NCI-H460 (cell line): ENCODE results near the gene PLA2G12B. TPM values are rescaled to one million over a fixed set of nuclear protein-coding genes. Genes with fewer than 3 reads are reported as not detected.

Experiments used
- DNase-seq: peaks from one replicate; pipeline ENCODE4 v3.0.0-alpha.2; 2016; ENCODE audit warnings: low read depth; ENCODE audit errors: extremely low read depth
- total RNA-seq: library from RNA; depleted of rRNA; stranded (reverse); fragments of >200 nt; shearing (Covaris generic); gene quantifications from 2 replicates; pipeline ENCODE4 v1.2.3, GENCODE V29; 2014; rRNA removed

The PLA2G12B gene
- total RNA-seq, 1 experiment from 2014 or later = not detected

GRCh38 chr10:72895236-72895850 lies 59.3 kb downstream of the PLA2G12B start:
- DNase-seq = no peak

DNA sequence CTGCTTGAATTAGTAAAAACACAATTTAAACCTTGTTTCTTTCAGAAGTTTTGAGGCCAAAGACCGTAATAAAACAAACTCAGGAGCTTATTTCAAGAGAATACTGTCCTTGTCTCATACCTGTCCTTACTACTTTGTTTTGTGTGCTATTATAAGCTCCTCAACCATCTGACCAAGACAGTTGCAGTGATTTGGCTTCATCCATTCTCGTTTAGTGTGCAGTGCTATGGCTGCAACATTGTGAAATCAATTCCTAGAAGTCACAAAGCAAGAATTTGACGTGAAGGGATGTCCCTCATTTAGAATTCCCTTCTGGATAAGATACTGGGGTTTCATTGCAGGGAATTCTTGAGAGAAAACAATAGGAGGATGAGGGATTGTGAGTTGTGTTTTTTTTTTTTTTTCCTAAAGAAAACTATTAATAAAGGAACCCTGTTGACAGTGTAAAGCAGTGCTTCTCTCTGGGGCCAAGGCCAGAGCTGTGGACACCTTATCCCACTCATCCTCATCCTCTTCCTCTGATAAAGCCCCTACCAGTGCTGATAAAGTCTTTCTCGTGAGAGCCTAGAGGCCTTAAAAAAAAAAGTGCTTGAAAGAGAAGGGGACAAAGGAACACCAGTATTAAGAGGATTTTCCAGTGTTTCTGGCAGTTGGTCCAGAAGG lies 61.3 kb downstream of the PLA2G12B start, which contains the start of gene OIT3:
TSS of gene OIT3 (plus strand) at position 604 of the 663 bp plus-strand sequence. CDS start 60 bp downstream, outside the sequence.
- DNase-seq = no peak

GRCh38 chr10:72890086-72890485 lies 64.5 kb downstream of the PLA2G12B start:
- DNase-seq = no peak

DNA sequence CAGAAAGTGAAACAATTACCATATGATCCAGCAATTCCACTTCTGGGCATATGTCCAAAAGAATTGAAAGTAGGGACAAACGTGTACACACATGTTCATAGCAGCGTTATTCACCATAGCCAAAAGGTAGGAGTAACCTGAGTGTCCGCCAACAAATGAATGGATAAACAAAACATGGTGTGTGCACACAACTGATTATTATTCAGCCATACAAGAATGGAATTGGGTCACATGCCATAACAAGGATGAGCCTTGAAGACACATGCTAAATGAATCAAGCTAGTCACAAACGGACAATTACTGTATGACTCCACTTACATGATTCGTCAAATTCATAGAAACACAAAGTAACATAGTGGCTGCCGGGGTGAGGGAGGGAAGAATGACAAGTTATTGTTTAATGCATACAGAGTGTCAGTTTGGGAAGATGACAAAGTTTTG lies 65.2 kb downstream of the PLA2G12B start:
- no peak for DNase-seq

DNA sequence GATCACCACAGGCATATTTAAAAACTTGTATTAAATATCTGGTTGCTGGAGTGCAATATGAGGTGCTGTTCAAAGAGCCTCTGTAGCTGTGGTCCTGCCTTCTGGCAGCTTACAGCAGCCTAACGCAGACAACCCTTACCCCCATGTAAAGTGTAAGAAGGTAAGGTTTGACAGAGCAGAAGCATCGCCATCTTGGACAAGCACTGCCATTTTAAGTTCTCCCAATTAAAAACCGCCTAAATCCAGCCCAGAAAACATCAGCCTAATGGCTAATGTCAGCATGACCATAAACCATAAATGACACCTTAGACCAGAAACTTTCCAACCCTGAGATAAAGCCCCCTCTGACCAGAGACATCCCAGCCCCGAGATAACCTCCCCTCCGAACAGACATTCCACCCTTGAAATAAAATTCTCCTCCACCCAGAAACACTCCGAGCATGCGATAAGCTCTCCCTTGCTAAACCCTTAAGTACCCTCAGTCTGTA lies 66.4 kb downstream of the PLA2G12B start:
- no peak for DNase-seq

- no peak for DNase-seq
Measured at GRCh38 chr10:72887043-72887442, 67.6 kb downstream of the PLA2G12B start.

GRCh38 chr10:72886621-72887020 lies 68.0 kb downstream of the PLA2G12B start:
- DNase-seq = no peak

- no peak for DNase-seq
Measured at GRCh38 chr10:72885953-72886352, 68.7 kb downstream of the PLA2G12B start.

Other genes starting within 250 kb of the PLA2G12B start
- not detected in 2 replicates for gene OIT3, start 61.1 kb downstream of the PLA2G12B start, total RNA-seq
- gene P4HA1, start 142.1 kb upstream of the PLA2G12B start, total RNA-seq = 212 and 220 TPM in 2 replicates
- gene NUDT13, start 155.6 kb upstream of the PLA2G12B start, total RNA-seq = 6.3 and 7.1 TPM in 2 replicates
- gene ECD, start 213.2 kb upstream of the PLA2G12B start, total RNA-seq = 36.6 and 43.2 TPM in 2 replicates
- gene FAM149B1, start 213.3 kb upstream of the PLA2G12B start, total RNA-seq = 19.0 and 23.6 TPM in 2 replicates